HG02943 (cell line): ENCODE results near the gene FLT1.

ENCODE experiments used
- ATAC-seq: cut with Tn5 transposase; IDR thresholded peaks from one replicate; pipeline ENCODE4 v1.9.1; 2021; ENCODE audit warnings: mild to moderate bottlenecking, low read depth, moderate library complexity; ENCODE audit not compliant: unreplicated experiment

The FLT1 gene

GRCh38 chr13:28494778-28495537 is at the start of gene FLT1:
TSS of gene FLT1 (minus strand) at chr13:28495128. CDS start at chr13:28494843, 285 bp downstream.
- no peak for ATAC-seq

- no peak for ATAC-seq
These were observed 49.1 kb upstream of the FLT1 start for GRCh38 chr13:28544026-28544425.

GRCh38 chr13:28542804-28543203 is 47.9 kb upstream of the FLT1 start:
- no peak for ATAC-seq

GRCh38 chr13:28541966-28542365 is 47.0 kb upstream of the FLT1 start:
- no peak for ATAC-seq

- ATAC-seq = no peak
These were observed 45.7 kb upstream of the FLT1 start for GRCh38 chr13:28540612-28541011.

- no peak for ATAC-seq
These were observed 44.8 kb upstream of the FLT1 start for GRCh38 chr13:28539625-28540286.

- no peak for ATAC-seq
These were observed 44.0 kb upstream of the FLT1 start for GRCh38 chr13:28538932-28539331.

GRCh38 chr13:28537171-28537570 is 42.2 kb upstream of the FLT1 start:
- no peak for ATAC-seq

- no peak for ATAC-seq
These were observed 41.4 kb upstream of the FLT1 start for GRCh38 chr13:28536371-28536770.

GRCh38 chr13:28535734-28536133 is 40.8 kb upstream of the FLT1 start:
- no peak for ATAC-seq

- ATAC-seq = no peak
These were observed 39.9 kb upstream of the FLT1 start for GRCh38 chr13:28534801-28535200.

- no peak for ATAC-seq
These were observed 39.3 kb upstream of the FLT1 start for GRCh38 chr13:28534210-28534609.

GRCh38 chr13:28533441-28534166 is 38.7 kb upstream of the FLT1 start:
- ATAC-seq = no peak

- no peak for ATAC-seq
These were observed 38.2 kb upstream of the FLT1 start for GRCh38 chr13:28533125-28533436.

- no peak for ATAC-seq
These were observed 37.6 kb upstream of the FLT1 start for GRCh38 chr13:28532388-28533124.

GRCh38 chr13:28531845-28532387 is 37.0 kb upstream of the FLT1 start:
- no peak for ATAC-seq

- ATAC-seq = no peak
These were observed 36.3 kb upstream of the FLT1 start for GRCh38 chr13:28531077-28531844.

GRCh38 chr13:28530729-28531076 is 35.8 kb upstream of the FLT1 start:
- no peak for ATAC-seq

GRCh38 chr13:28529836-28530235 is 34.9 kb upstream of the FLT1 start:
- no peak for ATAC-seq

GRCh38 chr13:28528848-28529247 is 33.9 kb upstream of the FLT1 start:
- no peak for ATAC-seq
